C4-2B (cell line): ENCODE measurements around the gene NEO1.

Source experiments
- CTCF ChIP-seq: fragments of 450-650 bp; conservative IDR thresholded peaks from 2 replicates; pipeline ENCODE4 v1.5.1; 2017; ENCODE audit warnings: mild to moderate bottlenecking
- ZFX ChIP-seq: fragments of 450-650 bp; IDR thresholded peaks from 2 replicates; pipeline ENCODE4 v1.6.1; 2017

GRCh38 chr15:73330206-73331051, 278.2 kb downstream of the NEO1 start:
- no peak for TF ChIP-seq CTCF
- no peak for TF ChIP-seq ZFX
